ENCODE results near the gene C2orf80.

DNA sequence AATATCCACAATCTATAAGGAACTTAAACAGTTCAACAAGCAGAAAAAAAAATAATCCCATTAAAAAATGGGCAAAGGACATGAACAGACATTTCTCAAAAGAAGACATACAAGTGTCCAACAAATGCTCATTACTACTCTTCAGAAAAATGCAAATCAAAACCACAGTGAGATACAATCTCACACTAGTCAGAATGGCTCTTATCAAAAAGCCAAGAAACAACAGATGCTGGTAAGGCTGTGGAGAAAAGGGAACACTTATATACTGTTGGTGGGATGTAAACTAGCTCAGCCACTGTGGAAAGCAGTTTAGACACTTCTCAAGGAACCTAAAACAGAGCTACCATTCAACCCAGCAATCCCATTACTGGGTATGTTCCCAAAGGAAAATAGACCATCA is 36.7 kb downstream of the C2orf80 start:
- no peak for TF ChIP-seq RFX5 (IDR thresholded peaks at IDR 0.05; ENCODE audit: low read length)
- TF ChIP-seq RAD21 (IDR thresholded peaks at IDR 0.05; ENCODE audit: low read length), result no peak
